Renal pelvis (tissue), 4 donors: ENCODE measurements around the gene CD6. TPM values are rescaled to one million over a fixed set of nuclear protein-coding genes. Genes with fewer than 3 reads are reported as not detected.

ENCODE experiments used
- DNase-seq: peaks from one replicate; pipeline ENCODE4 v3.0.0-alpha.2; 2013
- polyA plus RNA-seq, 3 donors: library from polyadenylated mRNA; unstranded; fragments of 120-200 nt; gene quantifications; one replicate each; pipeline ENCODE4 v1.2.1, GENCODE V29; 2013; ENCODE audit not compliant: insufficient read length in 3 of 3

CD6 gene
- polyA plus RNA-seq, 3 donors: 1.1 to 2.5 (median 1.8) TPM

DNA sequence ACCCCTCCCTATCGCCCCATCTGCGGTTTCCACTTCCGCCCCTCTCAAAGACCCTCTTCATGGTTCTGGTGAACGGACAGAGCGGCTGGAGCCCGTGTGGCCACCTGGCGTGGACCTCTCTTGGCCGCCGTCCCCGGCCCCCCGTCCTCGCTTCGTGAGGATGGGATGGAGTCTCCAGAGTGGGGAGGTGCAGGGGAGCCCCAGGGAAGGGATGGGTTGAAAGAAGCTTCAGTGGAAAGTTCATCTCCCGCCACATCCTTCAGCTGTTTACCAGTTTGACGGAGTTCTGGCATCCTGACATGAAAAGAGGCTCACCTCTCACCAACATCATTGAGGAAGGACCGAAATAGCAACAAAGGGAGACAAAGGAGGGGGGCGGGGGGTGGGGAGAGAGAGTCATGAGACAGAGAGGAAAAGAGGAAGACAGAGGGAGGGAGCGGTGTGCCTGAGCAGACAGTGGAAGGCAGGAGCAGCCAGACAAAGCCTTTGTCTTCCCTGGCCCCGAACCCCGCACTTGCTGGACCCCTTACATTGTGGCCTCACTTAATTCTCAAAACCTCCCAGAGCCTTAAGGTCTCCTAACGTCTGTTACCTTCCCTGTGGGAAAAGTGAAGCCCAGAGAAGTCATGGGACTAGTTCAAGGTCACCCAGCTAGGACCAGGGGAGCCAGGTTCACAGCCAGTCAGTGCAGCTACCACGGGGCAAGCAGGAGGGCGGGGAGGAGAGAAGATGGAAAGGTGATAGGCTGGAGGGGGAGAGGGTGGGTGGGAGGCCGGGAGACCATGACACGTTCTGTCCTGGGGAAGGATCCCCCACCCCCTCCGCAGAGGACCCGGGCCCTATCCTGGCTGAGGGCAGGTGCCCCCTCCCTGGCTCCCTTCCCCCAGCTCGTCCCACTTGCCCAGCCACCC, 54.9 kb downstream of the CD6 start:
- no peak for DNase-seq

DNA sequence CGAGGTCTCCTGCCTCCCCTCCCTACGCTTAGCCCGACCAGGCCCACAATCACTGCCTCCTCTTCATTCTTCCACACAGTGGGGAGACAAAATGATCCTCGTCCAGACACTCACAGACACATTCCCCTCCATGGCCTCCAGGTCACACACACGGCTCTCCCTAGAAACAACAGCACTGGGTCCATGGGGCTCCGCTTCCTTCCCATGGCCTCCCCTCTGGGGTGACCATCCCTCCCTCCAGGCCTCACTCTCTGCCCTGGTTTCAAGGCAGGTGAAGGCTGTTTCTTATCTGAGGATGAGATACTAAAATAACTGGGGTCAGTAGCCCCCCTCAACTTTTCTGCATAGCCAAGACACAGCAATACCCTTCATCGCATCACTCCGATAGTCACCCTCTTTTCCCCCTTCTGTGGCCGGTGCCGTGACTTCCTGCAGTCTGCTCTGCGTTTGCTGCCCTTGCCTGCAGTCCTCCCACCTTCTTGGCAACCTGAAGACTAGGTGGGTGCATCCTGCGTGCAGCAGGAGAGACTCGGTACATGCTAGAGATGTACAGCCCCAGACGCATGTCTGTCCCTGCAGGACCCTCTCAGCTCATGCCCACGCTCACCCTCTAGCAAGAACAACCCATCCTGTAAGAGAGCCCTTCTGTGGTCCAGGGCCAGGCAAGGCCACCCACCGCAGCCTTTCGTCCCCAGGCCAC, 55.8 kb downstream of the CD6 start:
- no peak for DNase-seq

DNA sequence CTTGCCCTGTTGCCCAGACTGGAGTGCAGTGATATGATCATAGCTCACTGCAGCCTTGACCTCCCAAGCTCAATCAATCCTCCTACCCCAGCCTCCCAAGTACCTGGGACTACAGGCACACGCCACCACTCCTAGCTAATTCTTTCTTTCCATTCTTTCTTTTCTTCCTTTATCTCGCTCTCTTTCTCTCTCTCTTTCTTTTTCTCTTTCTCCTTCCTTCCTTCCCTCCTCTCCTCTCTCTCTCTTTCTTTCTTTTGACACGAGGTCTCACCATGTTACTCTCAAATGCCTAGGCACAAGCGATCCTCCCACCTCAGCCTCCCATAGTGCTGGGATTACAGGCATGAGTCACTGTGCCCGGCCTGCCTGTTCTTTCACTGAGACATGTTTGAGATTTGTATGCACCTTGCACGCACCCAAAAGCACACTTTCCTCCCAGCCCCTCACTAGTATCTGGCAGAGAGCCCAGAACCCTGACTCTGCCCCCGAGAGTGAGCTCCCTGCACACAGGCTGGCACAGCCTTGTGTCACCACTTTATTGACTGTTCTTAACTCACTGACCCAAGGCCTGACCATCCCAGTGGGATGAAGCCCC, 56.8 kb downstream of the CD6 start:
- DNase-seq: no peak

DNA sequence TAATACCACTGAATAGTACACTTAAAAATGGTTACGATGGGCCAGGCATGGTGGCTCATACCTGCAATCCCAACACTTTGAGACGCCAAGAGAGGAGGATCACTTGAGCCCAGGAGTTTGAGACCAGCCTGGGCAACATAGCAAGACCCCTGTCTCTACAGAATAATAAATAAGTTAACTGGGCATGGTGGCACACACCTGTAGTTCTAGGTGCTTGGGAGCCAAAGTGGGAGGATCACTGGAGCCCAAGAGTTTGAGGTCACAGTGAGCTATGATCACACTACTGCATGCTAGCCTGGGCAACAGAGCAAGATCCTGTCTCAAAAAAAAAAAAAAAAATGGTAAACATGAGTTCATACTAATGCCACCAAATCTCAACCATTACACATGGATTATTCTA, 61.3 kb downstream of the CD6 start:
- no peak for DNase-seq

DNA sequence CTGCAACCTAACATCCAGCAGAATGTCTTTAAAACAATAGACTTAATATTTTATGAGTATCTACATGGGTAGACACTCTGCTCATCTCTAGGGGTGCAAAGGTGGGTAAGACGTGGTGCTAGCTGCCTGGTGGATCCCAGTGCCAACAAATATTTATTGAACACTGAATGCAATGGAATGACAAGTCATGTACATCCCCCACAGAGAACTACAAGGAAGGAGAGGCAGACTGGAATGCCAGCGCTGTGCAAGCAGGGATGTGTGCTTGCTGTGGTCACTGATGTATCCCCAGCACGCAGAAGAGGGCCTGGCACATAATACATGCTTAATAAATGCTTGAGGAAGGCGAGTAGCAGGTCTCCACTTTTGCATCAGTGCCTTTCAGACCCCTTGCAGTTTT, 61.9 kb downstream of the CD6 start:
- DNase-seq: no peak

DNA sequence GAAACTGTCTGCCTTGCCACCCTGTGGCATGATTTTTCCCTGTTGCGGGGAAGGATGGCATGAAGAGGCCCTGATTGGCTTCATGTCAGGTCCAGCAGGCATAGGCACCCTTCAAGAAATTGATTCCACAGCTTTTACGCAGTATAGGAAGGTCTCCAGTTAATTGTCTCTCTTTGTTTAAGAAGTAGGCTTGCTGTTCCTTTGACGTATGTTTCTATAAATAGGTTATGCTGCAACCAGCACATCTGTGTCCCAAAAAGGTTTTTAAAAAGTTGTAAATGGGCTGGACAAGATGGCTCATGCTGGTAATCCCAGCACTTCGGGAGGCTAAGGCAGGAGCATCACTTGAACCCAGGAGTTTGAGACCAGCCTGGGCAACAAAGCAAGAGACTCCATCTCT, 62.6 kb downstream of the CD6 start:
- no peak for DNase-seq

DNA sequence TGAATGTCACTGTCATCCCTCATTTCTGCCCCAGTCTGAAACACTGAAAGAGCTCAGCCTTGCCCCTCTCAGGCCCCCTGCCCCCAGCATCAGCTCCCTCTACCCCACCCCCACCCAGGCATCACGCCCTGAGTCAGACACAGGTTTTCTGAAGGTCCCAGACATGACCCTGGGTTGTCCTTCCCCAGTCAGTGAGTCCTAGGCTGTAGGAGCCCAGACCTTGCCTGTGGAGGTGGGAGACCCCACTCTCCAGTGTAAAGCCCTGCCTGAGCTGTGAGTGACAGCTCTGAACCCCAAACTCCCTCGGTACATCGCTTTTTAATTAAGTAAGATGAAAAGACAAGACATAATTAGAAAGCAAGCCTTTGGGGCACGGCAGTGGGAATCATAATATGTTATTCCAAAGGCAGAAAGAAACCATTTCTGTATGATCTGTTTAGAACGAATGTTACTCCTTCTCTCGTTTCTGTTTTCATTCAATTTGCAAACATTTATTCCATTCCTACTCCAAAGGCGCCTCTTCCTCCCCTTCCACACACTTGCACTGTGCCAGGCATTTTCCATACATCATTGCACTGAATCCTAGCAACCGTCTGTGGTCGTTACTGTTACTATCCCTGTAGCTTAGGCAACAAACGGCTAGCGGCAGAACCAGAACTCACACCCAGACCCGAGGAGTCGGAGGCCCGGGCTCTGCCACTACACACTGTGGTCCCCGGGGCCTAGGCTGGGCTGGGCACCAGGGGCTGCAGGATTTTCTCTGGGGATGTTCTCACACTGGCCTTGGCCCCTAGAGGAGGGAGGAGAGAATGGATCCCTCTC, 63.4 kb downstream of the CD6 start:
- no peak for DNase-seq

DNA sequence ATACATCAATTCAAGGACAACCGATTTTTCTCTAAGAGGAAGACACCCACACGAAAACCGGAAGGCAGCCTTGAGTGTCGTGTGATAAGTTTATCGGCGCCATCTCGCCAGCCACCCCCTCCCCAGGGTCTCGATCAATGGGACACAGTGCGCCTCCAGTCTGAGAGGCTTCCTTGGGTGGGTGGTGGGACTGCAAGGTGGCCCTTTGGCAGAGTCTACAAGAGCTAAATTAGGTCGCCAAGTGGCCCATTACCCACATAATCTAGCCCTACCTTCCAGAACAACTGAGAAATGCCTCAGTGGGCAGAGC, 64.0 kb downstream of the CD6 start:
- DNase-seq: no peak

DNA sequence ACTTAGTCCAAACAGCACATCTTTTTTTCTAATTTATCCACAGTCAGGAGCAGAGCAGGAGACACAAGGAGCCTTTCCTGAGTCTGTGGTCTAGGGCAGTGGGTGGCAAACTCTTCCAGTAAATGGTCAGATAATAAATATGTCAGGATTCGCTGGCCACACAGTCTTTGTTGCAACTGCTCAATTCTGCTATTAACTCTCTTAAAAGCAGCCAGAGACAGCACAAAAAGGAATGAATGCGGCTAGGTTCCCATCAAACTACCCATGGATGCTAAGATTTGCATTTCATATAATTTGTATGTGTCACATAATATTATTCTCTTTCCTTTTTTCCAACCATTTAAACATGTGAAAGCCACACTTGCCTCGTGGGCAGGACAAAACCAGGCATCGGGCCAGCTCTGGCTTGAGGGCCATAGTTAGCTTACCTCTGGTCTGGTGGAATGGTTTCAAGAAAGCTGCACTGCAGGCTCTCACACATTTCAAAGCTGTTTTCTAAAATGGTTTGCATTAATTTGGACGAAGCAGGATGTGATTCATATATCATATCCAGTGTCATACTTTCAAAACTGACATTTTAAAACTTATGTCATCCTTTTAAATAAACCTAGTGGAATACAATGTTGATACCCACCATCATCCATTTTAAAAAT, 66.1 kb downstream of the CD6 start:
- DNase-seq: no peak

DNA sequence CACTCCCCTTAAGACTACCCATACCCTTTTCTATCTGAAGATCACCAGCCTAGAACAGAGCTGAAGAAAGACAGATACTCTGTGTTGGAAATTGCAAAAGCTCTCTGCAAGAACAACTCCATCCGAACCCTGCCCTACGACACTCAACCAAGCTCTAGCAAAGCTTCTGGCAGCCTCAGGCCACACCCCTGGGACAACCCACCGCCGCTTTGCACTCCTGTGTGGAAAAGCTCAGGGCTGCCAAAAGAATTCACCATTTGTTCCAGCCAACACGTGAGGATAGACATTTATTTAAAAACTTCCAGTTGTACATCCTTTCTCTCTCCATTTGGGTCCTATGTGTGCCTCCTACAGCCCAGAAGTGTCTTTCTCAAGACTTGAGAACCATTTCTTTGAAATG, 68.4 kb downstream of the CD6 start:
- DNase-seq: no peak

DNA sequence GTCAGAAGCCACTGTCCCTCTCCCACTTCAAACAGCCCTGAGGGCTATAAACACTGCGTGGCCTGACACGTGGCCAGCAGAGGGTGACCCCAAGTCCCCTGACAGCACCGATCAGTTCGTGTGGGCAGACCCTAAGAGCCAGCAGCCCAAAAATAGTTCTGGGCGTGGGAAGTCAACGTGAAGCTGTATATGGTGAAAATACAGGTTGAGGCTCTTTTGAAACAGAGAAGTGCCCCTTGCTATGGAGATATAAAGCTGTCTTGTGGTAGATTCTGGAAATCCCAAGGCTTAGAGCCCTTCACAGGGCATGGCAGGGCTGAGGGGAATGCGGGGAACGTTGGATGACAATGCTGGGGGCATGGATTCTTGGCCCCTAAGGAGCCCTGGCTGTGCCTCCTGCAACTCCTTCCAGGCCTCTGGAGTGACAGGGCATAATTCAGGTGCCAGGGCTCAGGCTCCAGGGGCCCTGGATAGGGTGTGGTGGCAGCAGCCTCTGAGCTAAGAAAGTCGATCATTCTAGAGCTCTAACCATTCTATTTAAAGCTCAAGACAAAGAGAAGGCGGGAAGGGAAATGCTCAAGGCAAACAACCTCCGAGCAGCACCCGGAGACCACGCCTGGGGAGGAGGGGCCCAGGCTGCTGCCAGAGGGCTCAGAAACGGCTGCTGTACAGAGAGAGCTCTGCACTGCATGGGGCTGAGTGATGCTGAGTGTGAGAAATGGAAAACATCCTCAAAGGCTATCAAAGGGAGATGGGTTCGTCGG, 70.5 kb downstream of the CD6 start:
- peak; percentile 34 for DNase-seq

DNA sequence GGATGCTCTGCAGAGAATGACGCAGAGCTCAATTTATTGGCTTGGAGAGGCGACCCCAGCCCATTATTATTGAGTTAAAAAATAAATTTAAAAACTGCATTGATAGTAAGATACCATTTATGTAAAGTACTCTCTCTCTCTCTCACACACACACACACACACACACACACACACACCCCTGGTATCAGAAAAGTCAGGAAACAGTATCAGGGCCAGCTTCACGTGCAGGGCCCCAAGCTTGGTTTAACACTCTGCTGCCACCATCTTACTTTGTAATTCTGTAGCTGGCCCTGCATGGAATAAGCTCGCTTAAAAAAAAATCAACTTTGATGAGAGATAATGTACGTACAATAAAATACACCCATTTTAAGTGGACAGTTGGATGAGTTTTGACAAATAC, 71.1 kb downstream of the CD6 start:
- no peak for DNase-seq

DNA sequence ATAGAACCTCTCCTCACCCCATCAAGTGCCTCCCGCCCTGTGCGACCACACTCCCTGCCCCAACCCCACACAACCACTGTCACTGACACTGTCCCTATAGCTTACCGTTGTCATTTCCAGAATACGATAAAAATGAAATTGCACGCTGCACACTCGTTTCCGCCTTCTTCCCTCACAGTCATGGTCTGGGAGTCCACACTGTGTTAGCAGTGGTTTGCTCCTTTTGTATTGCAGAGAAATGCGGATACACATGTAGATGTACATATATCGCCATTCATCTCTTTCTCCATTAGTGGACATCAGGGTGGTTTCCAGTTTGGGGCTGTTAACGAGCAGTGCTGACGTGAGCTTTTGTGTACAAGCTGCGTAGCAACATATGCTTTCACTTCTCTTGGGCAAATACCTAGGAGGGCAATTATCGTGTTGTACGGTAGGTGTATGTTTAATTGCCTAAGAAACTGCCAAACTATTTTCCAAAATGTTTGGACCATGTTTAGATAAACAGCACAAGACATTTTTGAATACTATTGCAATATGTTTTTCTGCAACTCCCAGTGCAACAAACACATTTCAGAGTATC, 71.6 kb downstream of the CD6 start:
- DNase-seq: no peak

DNA sequence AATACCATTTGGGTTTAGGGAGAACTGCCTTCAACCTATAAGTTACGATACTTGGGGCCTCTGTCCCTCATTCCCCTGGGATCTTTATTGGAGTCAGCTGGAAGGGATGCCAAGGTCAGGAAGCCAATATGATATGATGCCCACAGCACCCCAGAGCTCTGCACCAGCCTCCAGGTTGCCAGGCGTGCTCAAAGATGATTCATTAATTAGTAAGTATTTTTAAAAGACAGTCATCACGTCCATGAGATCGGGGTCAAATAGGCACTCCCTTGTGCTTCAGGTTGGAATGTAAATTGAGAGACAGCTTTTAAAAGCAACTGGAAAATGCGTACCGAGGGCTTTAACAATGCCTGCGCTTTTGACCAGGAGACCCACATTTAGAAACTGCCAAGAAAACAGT, 73.8 kb downstream of the CD6 start:
- no peak for DNase-seq

DNA sequence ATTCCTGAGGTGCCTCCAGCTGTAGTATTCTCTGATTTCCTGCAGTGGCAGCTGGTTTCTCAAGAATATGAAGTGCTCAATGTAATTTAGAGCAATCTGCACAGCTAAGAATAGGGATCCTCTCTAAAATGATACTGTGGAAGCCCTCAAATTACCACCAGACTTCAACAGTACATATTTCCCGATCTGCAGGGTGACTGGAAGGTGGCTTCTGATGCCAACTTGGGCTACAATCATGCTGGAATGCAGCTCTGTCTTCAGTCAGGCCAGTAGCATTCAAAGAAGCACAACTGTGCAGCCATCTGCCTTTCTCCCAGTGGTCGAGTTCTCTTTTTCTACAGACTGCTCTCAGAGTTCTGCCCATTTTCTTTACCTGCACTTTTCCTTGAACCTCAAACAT, 75.4 kb downstream of the CD6 start:
- no peak for DNase-seq

DNA sequence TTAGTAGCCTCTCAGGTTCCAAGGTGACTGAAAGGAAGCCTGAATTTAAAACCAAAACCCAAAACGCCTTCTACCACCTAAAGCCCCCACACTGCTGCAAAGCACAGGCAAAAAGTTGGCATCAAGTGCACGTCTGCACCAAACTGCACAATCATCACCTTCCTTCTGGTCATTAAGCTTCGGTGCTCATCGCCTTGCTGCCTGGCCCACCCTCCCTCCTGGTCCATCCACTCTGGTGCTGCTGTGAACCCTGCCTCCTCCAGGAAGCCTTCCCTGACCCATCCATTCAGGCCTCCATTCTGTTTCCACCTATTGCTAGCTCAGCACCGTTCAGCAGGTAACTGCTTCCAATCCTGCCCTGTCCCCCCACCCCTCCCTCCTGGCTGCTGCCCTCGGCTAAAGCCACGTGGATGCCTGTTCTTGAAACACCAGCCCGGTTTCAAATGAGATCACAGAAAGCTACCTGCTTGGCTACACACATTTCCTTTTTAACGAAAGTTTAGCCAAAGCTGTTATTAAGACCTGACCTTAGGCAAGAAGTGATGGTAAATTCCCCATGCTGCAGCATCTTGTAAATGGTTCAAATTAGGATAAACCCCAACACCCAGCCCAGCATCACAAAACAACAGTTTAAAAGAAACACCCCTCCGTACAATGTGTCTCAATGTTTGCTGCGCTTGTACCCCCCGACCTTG, 77.0 kb downstream of the CD6 start:
- DNase-seq: no peak

DNA sequence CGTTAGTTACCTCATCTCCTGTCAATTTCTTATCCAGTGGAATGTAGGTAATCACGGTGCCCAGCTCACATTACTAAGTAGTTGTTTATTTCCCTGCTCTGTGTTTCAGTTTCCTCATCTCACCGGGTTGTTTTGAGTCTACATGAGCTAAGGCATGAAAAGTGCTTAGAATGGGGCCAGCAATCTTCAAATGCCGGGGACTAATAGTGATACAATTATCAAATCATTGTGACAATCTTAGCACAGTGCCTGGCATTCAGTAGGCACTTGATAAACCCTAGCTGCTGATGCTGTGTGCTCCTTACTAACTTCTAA, 77.5 kb downstream of the CD6 start:
- DNase-seq: peak; percentile 49

DNA sequence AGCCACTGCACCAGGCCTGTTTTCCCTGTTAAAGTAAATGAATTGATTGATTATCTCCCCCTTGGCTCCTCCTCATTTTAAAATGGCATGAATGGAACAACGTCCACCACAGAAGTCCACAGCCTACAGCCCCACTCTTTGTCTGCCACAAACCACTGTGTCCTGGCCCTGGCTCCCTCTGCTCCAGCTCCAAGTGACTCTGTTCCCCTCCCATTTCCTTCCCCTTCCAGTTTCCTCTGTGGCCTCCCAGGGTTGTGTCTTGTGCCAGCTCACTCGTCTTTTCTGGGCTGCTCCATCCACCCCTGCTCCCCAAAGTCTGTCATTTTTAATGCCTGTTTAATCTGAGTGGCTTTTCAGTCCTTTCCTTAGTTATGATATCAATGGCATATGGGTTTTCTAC, 78.4 kb downstream of the CD6 start:
- no peak for DNase-seq

DNA sequence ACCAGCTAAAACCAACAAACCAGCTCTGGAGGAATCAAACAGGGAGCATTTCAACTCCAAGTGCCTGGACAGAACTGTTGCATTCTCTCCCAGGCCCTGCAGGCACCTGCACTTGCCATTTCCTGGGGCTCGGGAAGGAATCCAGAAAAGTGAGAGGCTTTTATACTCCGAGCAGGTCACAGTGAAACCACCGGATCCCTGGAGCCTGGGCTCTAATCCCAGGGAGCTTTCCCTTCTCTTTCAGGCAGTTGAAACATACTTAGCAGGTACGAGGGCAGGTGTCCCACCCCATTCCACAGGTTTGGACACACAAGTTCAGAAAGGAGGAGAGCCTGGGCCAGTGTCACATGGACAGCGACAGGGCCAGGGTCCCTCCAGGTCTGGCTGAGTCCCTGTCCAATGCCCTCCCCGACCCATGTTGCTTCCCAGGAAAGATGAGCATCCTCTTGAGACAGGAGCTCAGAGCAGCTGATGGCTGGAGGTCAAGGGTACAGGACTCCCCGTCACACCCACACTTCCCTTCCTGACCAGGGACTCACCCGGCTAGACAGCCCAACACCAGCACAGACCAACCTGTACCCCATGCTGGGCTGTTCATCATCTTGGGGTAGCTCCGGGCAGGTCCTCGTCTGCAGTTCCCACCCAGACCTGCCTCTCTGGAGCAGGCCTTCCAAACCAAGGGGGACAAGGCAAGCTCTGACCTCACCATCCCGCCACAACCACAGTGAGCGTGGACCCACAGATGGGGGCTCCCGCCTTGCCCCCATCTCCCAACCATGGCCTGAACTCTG, 80.9 kb downstream of the CD6 start:
- DNase-seq: no peak
